GM12878 (cell line): Measurements from ENCODE around the gene ATP6V1G2.
A peak's percentile ranks its signal among the peaks of the same experiment; 100 is the strongest.

Source experiments
- ATF7 ChIP-seq: fragments of 450-650 bp; IDR thresholded peaks from 2 replicates; pipeline ENCODE4 v1.6.1; 2016; ENCODE audit warnings: low read depth, mild to moderate bottlenecking
- CTCF ChIP-seq, 3 experiments: IDR thresholded peaks in 2 of 3; conservative IDR thresholded peaks in 1 of 3; 2 replicates each; pipeline ENCODE4 v1.5.1; 2011; ENCODE audit warnings: low read depth in 3 of 3, low read length in 3 of 3, mild to moderate bottlenecking in 3 of 3, control low read depth in 2 of 3, moderate library complexity in 2 of 3, inconsistent platforms in 1 of 3, mixed read lengths in 1 of 3; ENCODE audit not compliant: control insufficient read depth in 2 of 3, insufficient read depth in 1 of 3; ENCODE audit errors: extremely low read depth in 1 of 3
- POLR2A ChIP-seq: IDR thresholded peaks from 2 replicates; pipeline ENCODE4 v1.6.1; 2011; ENCODE audit warnings: low read depth, mild to moderate bottlenecking, low read length
- USF2 ChIP-seq: IDR thresholded peaks from 2 replicates; pipeline ENCODE4 v1.6.1; 2011; ENCODE audit warnings: low read depth, low read length, improper control_type of control experiment, borderline replicate concordance

DNA sequence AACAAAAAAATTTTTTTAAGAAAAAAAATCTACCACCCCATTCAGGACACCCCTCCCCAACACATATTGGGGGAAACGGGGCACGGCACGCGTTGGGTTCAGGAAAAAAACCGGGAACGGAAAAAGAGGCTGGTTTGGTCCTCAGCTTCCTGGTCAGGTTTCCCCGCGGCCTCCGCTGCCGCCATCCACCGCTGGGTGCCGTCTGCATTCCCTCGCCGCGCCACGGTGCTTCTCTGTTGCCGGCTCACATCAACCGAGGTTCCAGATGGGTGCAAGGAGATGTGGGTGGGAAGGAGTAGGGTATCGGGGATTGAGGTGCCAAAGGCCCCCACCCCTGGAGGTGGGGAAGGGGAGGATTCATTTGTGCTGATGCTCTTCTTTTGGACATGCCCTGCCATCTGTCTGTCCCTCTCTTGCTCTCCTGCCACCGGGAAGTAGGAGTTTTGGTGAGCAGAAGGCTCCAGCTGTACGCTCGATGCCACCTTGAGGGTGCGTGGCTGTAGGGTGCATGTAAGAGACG is 11.8 kb downstream of the ATP6V1G2 start:
- TF ChIP-seq ATF7 (no peak), CTCF (IDR thresholded peaks at IDR 0.05 in 2 of 3, conservative IDR thresholded peaks at IDR 0.05 in 1 of 3; ENCODE audit: control insufficient read depth in 2 of 3, extremely low read depth in 1 of 3, insufficient read depth in 1 of 3, low read depth in 3 of 3, low read length in 3 of 3) (no peak), POLR2A (peak; percentile 7; the same call in 1 of the 2 replicates), USF2 (no peak)
